LoVo (cell line): ENCODE results near the gene CDH13.

Experiments
- DNase-seq: peaks from one replicate; pipeline ENCODE4 v3.0.0-alpha.2; 2016; ENCODE audit warnings: low spot score

CDH13 gene

GRCh38 chr16:82792693-82793092 is 165.9 kb downstream of the CDH13 start:
- no peak for DNase-seq

GRCh38 chr16:82793528-82794245 is 166.9 kb downstream of the CDH13 start:
- DNase-seq, result no peak

- DNase-seq, result no peak
Observed at GRCh38 chr16:82796047-82796446, 169.3 kb downstream of the CDH13 start.

- DNase-seq, result no peak
Observed at GRCh38 chr16:82801361-82801760, 174.6 kb downstream of the CDH13 start.

GRCh38 chr16:82805866-82806265 is 179.1 kb downstream of the CDH13 start:
- DNase-seq, result no peak

DNA sequence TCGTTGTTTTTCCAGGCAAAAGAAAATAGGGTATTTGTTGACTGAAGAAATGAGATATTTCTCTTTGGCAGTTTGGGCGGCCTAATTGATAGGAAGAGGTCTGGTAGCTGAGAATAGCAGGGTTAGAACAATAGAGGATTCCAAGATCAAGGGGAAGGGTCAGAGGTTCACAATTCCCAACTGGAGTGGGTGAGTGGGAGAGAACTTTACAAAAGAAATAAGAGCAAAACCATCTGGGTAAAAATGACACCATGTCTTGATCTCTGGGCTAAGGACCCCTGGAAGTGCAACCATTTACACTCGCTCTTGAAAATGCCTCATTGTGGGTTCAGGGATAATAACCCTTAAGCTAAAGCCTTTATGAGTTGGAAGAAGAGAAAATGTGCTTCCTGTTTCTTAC is 180.5 kb downstream of the CDH13 start:
- DNase-seq, result no peak

- DNase-seq, result no peak
Observed at GRCh38 chr16:82808036-82808435, 181.3 kb downstream of the CDH13 start.

DNA sequence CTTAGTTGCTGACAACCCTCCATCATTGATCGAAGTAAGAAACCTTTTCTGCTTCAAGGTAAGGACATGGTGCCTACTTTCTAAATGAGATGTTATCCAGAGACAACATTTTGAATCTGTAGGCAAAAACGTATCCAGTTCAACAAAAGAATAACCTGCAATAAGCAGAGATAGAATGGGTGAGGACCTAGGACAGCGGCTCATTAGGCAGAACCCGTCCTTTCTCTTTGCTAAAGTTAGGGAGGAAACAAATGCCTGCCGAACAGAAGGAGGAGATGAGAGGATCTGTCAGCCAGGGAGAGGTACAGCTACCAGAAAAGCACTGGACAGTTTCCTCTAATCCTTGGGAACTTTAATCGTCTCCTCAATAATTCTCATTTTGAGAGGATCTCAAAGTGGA is 183.3 kb downstream of the CDH13 start:
- DNase-seq, result no peak

- DNase-seq, result no peak
Observed at GRCh38 chr16:82814059-82814458, 187.3 kb downstream of the CDH13 start.

DNA sequence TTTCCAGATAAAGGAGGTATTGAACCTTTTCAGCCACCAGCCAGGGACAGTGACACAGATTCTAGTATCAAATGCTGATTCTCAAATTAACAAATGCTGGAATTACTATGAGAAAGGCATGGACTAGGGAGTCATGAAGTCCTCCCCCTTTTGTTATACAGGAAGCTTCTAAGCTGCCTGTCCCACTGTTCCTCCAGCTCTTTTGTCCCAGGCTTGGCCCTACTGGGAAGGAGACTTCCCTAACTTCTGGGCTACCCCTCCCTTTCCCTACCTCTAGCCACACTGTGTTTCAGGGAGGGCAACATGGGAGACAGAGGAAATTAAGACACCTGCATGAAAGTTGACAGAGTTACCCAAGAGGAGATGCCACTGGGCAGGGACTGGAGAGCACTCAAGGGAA is 192.5 kb downstream of the CDH13 start:
- no peak for DNase-seq

DNA sequence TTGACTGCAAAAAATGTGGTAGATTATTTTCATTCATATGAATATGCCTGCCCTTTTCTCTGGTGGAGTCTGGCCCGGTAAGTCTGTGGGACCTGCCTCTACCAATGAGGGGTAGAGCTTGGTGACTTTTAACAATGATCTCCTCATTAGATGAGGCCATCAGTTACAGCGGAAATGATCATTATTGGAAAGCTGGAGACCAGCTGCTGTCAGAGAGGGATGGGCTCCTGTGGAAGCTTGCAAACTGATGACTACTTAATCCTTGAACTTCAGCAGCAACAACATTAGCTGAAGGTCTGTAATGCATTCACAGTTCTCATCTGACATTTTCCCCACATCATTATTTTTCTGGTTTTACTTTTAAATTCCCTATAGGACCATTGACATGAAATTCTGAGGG is 194.1 kb downstream of the CDH13 start:
- no peak for DNase-seq

GRCh38 chr16:82824408-82824807 is 197.6 kb downstream of the CDH13 start:
- DNase-seq, result no peak

GRCh38 chr16:82829301-82829700 is 202.5 kb downstream of the CDH13 start:
- no peak for DNase-seq

GRCh38 chr16:82830944-82831343 is 204.2 kb downstream of the CDH13 start:
- no peak for DNase-seq

GRCh38 chr16:82832821-82833220 is 206.1 kb downstream of the CDH13 start:
- no peak for DNase-seq

DNA sequence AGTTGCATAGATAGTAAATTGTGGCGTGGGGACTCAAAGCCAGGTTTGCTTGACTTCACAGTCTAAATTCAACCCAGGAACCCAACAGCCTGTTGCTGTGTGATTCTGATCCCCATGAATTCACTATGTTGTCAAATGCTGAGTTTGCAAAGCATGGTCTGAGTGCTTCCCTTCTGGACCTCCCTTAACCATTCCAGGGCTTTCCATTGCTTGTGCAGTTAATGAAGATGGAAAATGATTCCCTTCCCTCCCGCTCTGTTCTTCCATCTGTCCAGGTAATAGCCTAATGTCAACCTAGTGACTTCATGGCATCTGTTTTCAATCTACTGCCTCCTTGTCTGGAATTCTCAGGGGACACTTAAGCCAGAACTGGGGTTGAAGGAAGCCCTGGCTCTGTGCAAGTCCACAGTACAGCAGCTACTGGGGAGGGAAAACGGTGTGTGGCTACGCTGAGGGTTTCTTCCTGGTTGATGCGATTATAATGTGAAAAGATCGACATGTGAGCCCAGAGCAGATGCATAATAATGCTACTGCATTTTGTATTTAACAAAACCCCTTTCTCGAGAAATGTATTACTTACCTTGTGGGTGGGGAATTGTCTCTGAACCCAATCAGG is 206.7 kb downstream of the CDH13 start:
- DNase-seq, result no peak

- DNase-seq, result no peak
Observed at GRCh38 chr16:82834151-82834815, 207.5 kb downstream of the CDH13 start.

DNA sequence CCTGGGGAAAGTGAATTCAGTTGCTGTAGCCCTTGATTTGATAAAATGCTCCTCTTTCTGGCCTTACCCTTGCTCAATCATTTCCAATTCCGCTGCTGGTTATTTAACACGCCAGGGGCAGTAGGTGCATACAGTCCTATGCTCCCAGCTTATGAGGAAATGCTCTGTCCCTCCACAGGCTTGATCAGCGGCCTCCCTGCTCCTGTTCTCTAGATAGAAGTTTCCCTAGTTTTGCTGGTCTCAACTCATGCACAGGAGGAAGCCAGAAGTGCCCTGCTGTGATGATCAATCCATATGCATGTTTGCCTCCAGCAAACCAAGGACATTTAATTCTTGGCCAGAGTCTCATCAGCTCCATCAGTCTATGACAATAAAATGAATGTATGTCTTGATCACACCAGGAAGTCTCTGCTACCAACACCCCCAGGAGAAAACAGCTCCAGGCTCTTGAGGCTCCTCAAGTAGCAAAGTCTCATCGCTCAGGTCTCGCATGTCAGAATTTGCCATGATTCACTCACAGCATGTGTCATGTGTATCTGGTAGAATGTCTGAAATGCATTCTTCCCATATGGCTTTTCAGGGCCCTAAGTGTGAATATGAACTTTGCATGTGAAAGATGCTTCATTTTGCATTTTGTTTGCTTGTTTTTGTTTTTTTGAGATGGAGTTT is 208.9 kb downstream of the CDH13 start:
- DNase-seq, result no peak

DNA sequence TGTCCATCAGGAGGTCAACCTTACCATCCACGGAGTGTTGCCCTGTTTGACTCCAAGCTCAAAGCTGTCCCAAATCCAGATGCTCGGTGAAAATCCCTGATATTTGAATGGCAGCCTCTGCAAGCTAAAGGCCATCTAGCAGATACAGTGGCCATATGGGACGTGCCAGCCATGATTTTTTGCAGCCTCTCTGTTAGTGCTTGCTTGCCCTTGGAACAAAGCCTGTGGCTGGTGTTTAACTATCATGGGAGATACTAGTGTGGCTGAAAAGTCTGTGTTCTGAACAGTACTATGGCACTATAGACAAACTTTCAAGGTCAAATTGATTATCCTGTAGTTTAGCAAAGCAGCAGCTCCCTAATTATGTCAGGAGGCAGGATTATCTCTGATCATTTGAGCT is 214.3 kb downstream of the CDH13 start:
- DNase-seq, result no peak

- DNase-seq, result no peak
Observed at GRCh38 chr16:82843606-82844271, 217.0 kb downstream of the CDH13 start.

- no peak for DNase-seq
Observed at GRCh38 chr16:82845116-82845515, 218.3 kb downstream of the CDH13 start.

- DNase-seq, result no peak
Observed at GRCh38 chr16:82846806-82847205, 220.0 kb downstream of the CDH13 start.
